HG03135 (cell line): ENCODE data around the gene MX2.

Experiments
- ATAC-seq: cut with Tn5 transposase; IDR thresholded peaks from one replicate; pipeline ENCODE4 v1.9.1; 2021; ENCODE audit warnings: mild to moderate bottlenecking, moderate library complexity; ENCODE audit not compliant: unreplicated experiment

Gene MX2

GRCh38 chr21:41363370-41364270, 1.8 kb downstream of the MX2 start:
- ATAC-seq = no peak

GRCh38 chr21:41364308-41364707, 2.5 kb downstream of the MX2 start:
- ATAC-seq = no peak

- ATAC-seq = no peak
Measured at GRCh38 chr21:41365377-41366107, 3.7 kb downstream of the MX2 start.

GRCh38 chr21:41366522-41367151, 4.8 kb downstream of the MX2 start:
- no peak for ATAC-seq

DNA sequence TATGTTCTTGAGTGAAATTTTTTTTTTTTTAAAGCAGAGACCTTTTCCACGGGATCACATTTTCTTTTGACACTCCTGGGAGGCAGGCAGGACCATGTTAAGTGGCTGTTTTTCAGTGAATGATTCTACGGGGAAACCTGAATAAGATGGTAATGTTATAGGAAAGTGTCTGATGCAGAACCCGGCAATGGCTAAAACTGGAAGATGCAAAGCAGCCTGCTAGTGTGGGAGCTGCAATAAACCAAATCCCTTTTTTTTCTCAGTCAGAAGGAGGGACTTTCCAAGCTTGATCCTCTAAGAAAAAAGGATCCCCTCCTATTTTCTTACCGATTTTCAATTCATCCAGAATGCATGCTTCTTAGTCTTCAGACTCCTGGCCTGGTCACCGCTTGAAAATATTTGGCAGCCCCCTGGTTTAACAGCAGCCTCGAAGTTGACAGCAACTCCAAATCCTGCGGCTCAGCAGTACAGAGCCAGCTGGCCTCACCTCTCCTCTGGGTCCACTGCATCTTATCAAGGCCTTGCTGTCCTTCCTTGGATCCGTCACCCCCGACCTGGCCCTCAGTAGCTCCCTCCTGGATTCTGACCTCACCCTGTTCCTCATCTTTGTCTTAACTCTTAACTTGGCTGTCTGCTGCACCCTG, 5.6 kb downstream of the MX2 start:
- ATAC-seq = no peak

- peak; percentile 54 for ATAC-seq
Measured at GRCh38 chr21:41367945-41368734, 6.3 kb downstream of the MX2 start.

DNA sequence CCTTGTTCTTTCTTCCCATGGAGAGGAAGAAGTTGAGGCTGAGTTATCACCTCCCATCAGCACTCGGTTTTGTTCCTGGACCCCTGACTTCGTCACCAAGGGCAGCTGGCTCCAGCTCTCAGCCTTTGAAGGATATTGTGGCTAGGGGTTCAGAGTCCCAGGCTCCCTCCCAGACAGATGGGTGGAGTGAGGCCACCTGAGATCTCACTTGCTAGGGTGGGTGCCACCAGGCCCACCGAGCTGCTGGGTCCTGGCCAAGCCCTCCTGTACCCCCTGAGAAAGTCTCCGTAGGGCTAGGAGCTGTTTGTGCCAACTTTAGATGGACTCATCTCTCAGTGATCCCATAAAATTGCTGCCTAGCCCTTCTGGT, 6.9 kb downstream of the MX2 start:
- no peak for ATAC-seq

DNA sequence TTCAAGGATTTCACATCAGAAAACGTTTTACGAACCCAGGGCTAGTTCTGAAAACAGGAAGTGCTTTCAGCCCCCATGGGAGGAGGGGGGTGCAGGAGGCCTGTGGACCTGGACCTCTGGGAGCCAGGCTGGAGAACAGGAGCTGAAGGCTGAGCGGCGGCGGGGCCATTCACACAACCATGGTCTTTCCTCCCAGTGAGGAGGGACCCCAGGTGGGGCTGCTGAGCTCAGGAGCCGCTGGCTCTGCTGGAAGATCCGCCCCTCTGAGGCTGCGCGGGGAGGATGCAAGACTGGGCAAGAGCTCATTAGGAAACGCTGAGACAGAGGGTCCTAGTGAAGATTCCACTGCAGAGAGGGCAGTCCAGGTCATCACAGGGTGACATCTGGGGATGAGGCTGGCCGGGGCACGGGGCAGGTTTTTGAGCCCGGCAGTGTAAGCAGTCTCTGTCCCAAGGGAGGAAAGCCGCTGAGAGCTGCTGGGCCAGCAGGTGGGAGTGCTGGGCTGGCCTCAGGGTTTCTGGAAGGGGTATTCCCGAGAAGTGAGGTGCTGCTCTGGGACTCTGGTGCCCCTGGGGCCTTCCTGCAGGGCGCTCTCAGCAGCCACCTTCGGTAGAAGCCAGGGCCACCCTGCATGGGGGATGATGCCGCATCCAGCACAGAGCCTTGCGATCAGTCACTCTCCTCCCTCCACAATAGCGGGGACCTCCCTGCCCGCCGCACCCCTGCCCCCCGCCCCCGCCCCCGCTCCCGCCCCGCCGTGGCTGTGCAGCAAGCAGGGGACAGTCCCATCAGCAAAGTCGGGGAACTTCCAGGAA, 7.5 kb downstream of the MX2 start:
- peak; percentile 31 for ATAC-seq

GRCh38 chr21:41369920-41370839, 8.4 kb downstream of the MX2 start:
- peak; percentile 4 for ATAC-seq

GRCh38 chr21:41370840-41371684, 9.2 kb downstream of the MX2 start:
- no peak for ATAC-seq

GRCh38 chr21:41371685-41372030, 9.8 kb downstream of the MX2 start:
- no peak for ATAC-seq

DNA sequence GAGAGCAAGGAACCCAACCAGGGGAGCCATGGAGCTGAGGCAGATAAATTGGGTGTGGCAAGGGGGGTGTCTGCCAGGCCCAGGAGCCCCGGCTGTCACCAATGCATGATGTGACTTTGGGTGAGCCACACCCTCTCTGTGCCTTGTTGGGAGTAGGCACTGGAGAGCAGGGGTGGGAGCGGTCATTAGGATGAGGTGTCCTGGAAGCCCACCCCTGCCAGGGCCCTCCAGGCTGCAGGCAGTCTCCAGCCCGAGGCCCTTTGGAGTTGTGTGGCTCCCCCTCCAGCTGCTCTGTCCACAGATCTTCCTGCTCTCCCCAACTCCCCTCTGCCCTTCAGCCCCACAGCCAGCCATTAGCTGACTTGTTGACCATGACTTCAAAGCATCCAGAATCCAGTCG, 11.4 kb downstream of the MX2 start:
- no peak for ATAC-seq

- no peak for ATAC-seq
Measured at GRCh38 chr21:41373763-41374162, 11.9 kb downstream of the MX2 start.

DNA sequence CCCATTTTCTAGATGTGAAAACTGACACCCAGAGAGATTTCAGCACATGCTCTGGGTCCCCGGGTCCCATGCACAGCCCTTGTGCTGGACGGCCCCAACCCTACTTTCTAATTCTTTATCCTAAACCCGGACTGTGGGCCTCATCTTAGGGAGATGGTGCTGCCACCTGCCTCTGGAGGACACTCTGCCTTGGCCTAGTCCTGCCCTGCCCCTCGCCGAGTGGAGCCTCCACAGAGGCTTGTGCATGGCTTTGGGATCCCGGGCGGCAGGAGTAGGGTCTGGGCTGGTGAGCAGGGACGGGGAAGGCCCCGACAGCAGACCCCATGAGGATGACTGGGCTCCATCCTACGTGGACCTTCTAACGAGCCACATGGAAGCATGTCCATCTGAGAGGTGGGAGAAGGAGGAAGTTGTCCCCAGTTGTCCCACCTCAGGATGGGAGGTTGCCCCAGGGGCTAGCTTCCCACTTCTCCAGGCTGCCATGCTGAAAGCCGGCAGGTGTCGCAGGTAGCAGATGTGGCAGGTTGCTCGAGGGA, 12.4 kb downstream of the MX2 start:
- ATAC-seq = no peak

DNA sequence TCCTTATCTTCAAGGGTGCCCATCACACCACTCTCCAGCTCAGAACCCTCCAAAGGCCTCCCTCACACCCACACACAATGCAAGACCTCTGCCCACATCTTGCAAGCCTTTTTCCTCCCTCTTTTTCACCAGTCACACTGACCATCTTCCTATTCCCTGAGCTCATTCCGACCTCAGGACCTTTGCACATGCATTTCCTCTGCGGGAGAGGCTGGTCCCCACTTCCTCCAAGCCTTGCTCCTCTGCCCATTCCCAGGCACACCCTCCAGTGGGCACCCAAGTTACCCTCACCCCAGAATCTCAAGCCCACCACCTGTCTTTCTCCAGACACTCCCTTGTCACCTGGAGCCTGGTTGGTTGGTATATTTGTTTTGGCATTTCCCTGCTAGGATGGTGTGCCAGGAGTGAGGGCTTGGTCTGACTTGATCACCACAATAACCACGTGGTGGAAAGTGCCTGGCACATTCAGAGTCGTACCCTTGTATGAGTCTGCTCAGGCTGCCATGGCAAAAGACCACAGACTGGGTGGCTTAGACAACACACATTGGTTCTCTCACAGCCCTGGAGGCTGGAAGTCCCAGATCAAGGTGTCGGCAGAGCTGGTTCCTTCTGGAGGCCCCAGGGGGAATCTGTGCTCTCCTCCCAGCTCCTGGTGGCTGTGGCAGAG, 13.2 kb downstream of the MX2 start:
- ATAC-seq = no peak

DNA sequence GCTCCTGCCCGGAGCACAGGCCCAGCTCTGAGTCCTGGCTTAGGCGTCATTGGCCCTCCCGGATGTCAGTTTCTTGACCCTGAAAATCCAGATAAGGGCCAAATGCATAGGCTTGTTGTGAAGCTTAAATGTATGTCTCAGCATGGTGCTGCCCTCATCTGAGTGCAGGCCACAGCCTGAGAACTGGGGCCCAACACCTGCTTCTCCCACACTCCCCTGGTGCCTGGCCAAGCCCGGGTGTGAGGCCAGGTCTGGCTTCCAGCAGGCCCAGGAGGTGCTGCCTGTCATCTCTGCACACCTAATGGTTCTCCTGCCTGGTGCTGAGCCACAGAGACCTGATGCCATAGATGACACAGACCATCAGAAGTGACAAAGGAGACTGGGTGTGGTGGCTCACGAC, 14.0 kb downstream of the MX2 start:
- no peak for ATAC-seq

DNA sequence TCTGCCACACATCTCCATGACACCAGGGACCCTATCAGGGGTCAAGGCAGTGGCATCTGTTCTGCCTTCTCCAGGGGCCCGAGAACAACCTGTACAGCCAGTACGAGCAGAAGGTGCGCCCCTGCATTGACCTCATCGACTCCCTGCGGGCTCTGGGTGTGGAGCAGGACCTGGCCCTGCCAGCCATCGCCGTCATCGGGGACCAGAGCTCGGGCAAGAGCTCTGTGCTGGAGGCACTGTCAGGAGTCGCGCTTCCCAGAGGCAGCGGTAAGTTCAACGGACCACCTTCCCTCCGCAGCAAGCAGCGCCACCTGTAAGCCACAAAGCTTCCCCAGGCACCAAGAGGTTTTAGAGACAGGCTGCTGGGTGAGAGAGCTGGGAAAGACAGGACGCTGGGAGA, 15.9 kb downstream of the MX2 start:
- ATAC-seq = no peak
